Adrenal gland (tissue), 5 donors: Measurements from ENCODE around the gene MBIP.

Experiments
- POLR2A ChIP-seq, 2 donors: fragments of 450-650 bp; IDR thresholded peaks; one replicate each; pipeline ENCODE4 v1.6.1; 2017; ENCODE audit warnings: antibody characterized with exemption in 2 of 2, mild to moderate bottlenecking in 2 of 2, moderate library complexity in 1 of 2
- TF ChIP-seq, protein P1 (sequence below), 6 experiments: fragments of 450-650 bp in 4 of 6; fragments of 200-600 bp in 2 of 6; sonication (generic) in 1 of 6; IDR thresholded peaks; 1 replicate in 5 of 6; 2 replicates in 1 of 6; pipeline versions ENCODE4 v1.5.1 to v1.8.0; 2016 to 2021; ENCODE audit warnings: antibody characterized with exemption in 6 of 6, mild to moderate bottlenecking in 2 of 6, moderate library complexity in 1 of 6
- donor health status: DM: no; HTN: no; CAD: no.

DNA sequence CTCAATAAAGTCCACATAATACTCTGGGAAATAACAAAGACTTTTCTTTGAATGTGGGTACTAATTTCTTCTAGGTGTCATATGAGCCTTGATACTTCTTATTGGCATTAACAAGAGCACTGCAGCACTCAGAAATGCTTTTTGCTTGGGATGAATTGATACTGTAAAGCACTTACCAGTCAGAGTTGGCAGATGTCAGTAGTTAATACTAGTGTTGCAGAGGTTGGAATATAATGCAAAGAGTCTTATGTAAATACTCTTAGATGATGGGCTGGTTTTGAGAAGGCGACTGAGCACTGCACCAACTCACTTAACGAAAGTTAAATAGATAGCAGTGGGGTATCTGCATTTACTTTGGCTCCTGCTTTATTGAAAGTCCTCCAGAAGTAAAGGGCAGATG is 25.6 kb upstream of the MBIP start:
- TF ChIP-seq, protein P1, sequence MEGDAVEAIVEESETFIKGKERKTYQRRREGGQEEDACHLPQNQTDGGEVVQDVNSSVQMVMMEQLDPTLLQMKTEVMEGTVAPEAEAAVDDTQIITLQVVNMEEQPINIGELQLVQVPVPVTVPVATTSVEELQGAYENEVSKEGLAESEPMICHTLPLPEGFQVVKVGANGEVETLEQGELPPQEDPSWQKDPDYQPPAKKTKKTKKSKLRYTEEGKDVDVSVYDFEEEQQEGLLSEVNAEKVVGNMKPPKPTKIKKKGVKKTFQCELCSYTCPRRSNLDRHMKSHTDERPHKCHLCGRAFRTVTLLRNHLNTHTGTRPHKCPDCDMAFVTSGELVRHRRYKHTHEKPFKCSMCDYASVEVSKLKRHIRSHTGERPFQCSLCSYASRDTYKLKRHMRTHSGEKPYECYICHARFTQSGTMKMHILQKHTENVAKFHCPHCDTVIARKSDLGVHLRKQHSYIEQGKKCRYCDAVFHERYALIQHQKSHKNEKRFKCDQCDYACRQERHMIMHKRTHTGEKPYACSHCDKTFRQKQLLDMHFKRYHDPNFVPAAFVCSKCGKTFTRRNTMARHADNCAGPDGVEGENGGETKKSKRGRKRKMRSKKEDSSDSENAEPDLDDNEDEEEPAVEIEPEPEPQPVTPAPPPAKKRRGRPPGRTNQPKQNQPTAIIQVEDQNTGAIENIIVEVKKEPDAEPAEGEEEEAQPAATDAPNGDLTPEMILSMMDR (IDR thresholded peaks at IDR 0.05) = no peak
- TF ChIP-seq POLR2A (IDR thresholded peaks at IDR 0.05) = no peak
